Measurements from ENCODE around the gene CWC15. TPM values are rescaled to one million over a fixed set of nuclear protein-coding genes. Genes with fewer than 3 reads are reported as not detected.
"Not testable (repeated sequence)": the region's sequence is repeated elsewhere in the genome, so short reads cannot be mapped to it uniquely, and the experiment has no call there.

The CWC15 gene
- total RNA-seq, 6 experiments from 2014 or later: 54.4 to 84.5 (median 64.5) TPM

DNA sequence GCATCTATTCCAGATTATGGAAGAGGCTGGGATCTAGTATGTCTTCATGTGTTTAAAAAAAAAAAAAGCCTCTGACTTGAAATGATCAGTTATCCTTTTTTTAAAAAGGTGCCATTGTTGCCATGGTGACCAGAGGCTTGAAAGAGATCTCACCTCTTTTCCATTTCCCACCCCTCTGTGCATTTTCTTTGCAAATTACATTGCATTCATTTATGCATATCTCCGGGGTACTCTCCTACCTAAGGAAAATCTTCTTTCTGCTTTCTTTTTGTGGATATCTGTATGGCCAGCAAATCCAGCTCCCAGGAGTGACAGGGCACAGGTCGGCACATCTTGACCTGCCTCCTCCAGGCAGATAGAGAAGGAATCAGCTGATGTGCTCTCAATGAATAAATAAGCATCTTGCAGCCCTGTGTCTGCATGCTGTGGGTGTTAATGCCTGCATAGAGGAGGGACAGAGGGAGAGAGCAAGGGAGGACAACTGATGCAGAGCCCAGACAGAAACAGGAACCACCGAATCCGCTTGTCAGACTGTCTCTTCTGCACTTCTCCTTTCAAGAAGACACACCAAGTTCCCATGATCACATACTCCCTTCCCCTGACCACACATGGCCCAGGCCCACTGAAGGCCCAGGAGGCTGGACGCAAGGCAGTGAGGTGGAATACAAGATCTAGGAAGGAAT lies 50.9 kb downstream of the CWC15 start:
- TF ChIP-seq CTCF (IDR thresholded peaks at IDR 0.05): no peak
- no peak for DNase-seq
- Mint-ChIP-seq H3K36me3 (ENCODE audit: low read depth) (0 out of 2 replicates have a peak, but pooled peaks cover 5% of the 10 kb centered on the region), H3K27ac (no peak overlapping the region), H3K4me3 (no peak overlapping the region), H3K9me3 (no peaks in the 10 kb centered on the region), H3K4me1 (ENCODE audit: low read depth) (peaks cover 34% of the 10 kb centered on the region), H3K27me3 (ENCODE audit: insufficient read depth) (peaks cover 1% of the 10 kb centered on the region; the same call in 1 of the 2 replicates)

DNA sequence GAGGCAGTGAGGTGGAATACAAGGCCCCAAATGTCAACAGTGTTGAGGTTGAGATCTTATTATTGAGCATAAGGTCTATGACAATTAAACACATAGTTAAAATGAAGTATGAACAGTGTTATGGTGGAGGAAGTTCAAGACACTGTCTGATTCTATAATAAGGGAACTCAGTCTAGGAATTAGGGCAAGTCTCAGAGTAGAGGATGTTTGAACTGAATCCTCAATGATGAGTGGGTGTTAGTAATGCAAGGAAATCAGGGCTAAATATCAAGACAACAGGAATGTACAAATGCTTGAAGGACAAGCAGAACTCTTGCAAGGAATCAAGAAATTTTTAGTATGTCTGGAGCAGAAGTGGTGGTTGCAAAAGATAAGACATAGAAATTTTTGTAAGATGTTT lies 53.0 kb downstream of the CWC15 start:
- H3K27ac Mint-ChIP-seq: no peak overlapping the region
- peaks cover 1% of the 10 kb centered on the region; the same call in 1 of the 2 replicates for H3K27me3 Mint-ChIP-seq (ENCODE audit: insufficient read depth)
- H3K4me3 Mint-ChIP-seq: no peak overlapping the region
- H3K4me1 Mint-ChIP-seq (ENCODE audit: low read depth): peaks cover 13% of the 10 kb centered on the region
- H3K9me3 Mint-ChIP-seq: no peaks in the 10 kb centered on the region
- H3K36me3 Mint-ChIP-seq (ENCODE audit: low read depth): no peaks in the 10 kb centered on the region
- no peak for DNase-seq
- no peak for TF ChIP-seq CTCF (IDR thresholded peaks at IDR 0.05)

- H3K9me3 Mint-ChIP-seq; H3K27me3 Mint-ChIP-seq (ENCODE audit: insufficient read depth); DNase-seq; H3K36me3 Mint-ChIP-seq (ENCODE audit: low read depth); H3K4me3 Mint-ChIP-seq; H3K27ac Mint-ChIP-seq: not testable (repeated sequence)
- peaks cover 25% of the 10 kb centered on the region for H3K4me1 Mint-ChIP-seq (ENCODE audit: low read depth)
These were observed 59.5 kb downstream of the CWC15 start for GRCh38 chr11:94913718-94914394.

DNA sequence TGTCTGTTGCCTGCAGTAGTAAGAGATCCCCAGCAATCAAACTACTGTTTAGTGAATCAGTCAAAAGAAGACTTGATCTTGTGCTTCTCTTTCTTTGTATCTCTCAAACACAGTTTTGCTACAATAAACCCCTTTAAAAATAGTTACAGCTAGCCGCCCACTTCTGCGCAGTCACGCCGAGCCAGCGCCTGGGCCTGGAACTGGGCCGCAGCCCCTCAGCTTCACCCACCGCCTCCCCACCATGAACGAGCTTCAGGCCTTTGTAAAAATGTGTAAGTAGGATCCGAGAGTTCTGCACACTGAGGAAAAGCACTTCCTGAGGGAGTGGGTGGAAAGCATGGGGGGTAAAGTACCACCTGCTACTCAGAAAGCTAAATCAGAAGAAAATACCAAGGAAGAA lies 60.5 kb downstream of the CWC15 start:
- peaks cover 33% of the 10 kb centered on the region for H3K4me1 Mint-ChIP-seq (ENCODE audit: low read depth)
- no peaks in the 10 kb centered on the region for H3K27me3 Mint-ChIP-seq (ENCODE audit: insufficient read depth)
- no peaks in the 10 kb centered on the region for H3K9me3 Mint-ChIP-seq
- no peak for DNase-seq
- H3K27ac Mint-ChIP-seq: no peak overlapping the region
- no peak for TF ChIP-seq CTCF (IDR thresholded peaks at IDR 0.05)
- no peak overlapping the region for H3K4me3 Mint-ChIP-seq
- H3K36me3 Mint-ChIP-seq (ENCODE audit: low read depth): peaks cover 4% of the 10 kb centered on the region; the same call in 1 of the 2 replicates

Other genes starting within 250 kb of the CWC15 start
- gene AMOTL1, start 205.2 kb downstream of the CWC15 start, total RNA-seq (2021; fragmentation: NEBNext Ultra II Directional; extraction: Animal tissue kit (Norgen Biotek cat#: 25700)): 10 to 100 TPM; 43.1 to 65.9 (median 48.4) TPM
- 1 to 10 TPM in 1 of 6 experiments, under 1 TPM in 5; 0.33 to 1.1 (median 0.64) TPM for gene KDM4D, start 153 bp upstream of the CWC15 start, total RNA-seq (2021; fragmentation: NEBNext Ultra II Directional; extraction: Animal tissue kit (Norgen Biotek cat#: 25700))
- not detected for gene KDM4E, start 51.7 kb upstream of the CWC15 start, total RNA-seq (2021; fragmentation: NEBNext Ultra II Directional; extraction: Animal tissue kit (Norgen Biotek cat#: 25700))
- not detected for gene KDM4F, start 75.9 kb upstream of the CWC15 start, total RNA-seq (2021; fragmentation: NEBNext Ultra II Directional; extraction: Animal tissue kit (Norgen Biotek cat#: 25700))
- 10 to 100 TPM; 27.7 to 35.6 (median 32.6) TPM for gene SRSF8, start 93.4 kb upstream of the CWC15 start, total RNA-seq (2021; fragmentation: NEBNext Ultra II Directional; extraction: Animal tissue kit (Norgen Biotek cat#: 25700))
- 10 to 100 TPM; 23.1 to 27.3 (median 25.3) TPM for gene ENDOD1, start 116.3 kb upstream of the CWC15 start, total RNA-seq (2021; fragmentation: NEBNext Ultra II Directional; extraction: Animal tissue kit (Norgen Biotek cat#: 25700))